ENCODE results near the gene TEX10. TPM values are rescaled to one million over a fixed set of nuclear protein-coding genes. Genes with fewer than 3 reads are reported as not detected.
A peak's percentile ranks its signal among the peaks of the same experiment; 100 is the strongest.

The TEX10 gene
- total and polyA plus RNA-seq, 7 donors, result 3.2 to 19.6 (median 15.0) TPM

- Histone ChIP-seq H3K27ac (no peak overlapping the region), H3K4me1 (peaks cover 0 to 25% (median 12%) of the 10 kb centered on the region in 4 donors), H3K9me3 (no peaks in the 10 kb centered on the region), H3K36me3 (no peaks in the 10 kb centered on the region), H3K4me3 (no peak overlapping the region), H3K27me3 (no peaks in the 10 kb centered on the region)
- WGBS, 2 donors, result 93 to 96% methylated on average over 2 of the region's 2 CpGs
- DNase-seq, result no peak
- TF ChIP-seq CTCF (IDR thresholded peaks at IDR 0.05), result no peak
- TF ChIP-seq EP300 (IDR thresholded peaks at IDR 0.05), result no peak
- TF ChIP-seq POLR2AphosphoS5 (IDR thresholded peaks at IDR 0.05), result no peak
- TF ChIP-seq POLR2A (IDR thresholded peaks at IDR 0.05), result no peak
- intact Hi-C loops (cut with DNase I), result loop anchor here (10.0 kb wide), 2 partner anchors 241 to 539 kb away; no protein-coding TSS in a partner anchor
These were observed 1.5 kb upstream of the TEX10 start for GRCh38 chr9:100354121-100354800.

- intact Hi-C loops (cut with DNase I), result loop anchor here (2.0 to 10.0 kb wide), 3 partner anchors 75 to 537 kb away; partner anchors contain the start of gene MSANTD3
- no peaks in the 10 kb centered on the region for H3K36me3 ChIP-seq
- TF ChIP-seq POLR2A (IDR thresholded peaks at IDR 0.05), result no peak
- H3K27ac ChIP-seq, result peak overlapping the region; percentile 87 to 91 (median 90)
- no peaks in the 10 kb centered on the region for H3K27me3 ChIP-seq
- H3K4me1 ChIP-seq, result peaks cover 0 to 25% (median 12%) of the 10 kb centered on the region in 4 donors
- H3K4me3 ChIP-seq, result peak overlapping the region; percentile 82 to 99 (median 98)
- no peaks in the 10 kb centered on the region for H3K9me3 ChIP-seq
- DNase-seq, result peak; percentile 66
- 0% methylated on average over 43 of the region's 43 CpGs for WGBS, 2 donors
These were observed 478 bp downstream of the TEX10 start for GRCh38 chr9:100352201-100352726.

- 24 to 38% methylated on average over 5 of the region's 5 CpGs for WGBS, 2 donors
- no peaks in the 10 kb centered on the region for H3K9me3 ChIP-seq
- peak overlapping the region in 1 of 4 donors; percentile 91 for H3K27ac ChIP-seq
- peak overlapping the region; percentile 82 to 99 (median 98) for H3K4me3 ChIP-seq
- no peak for TF ChIP-seq EP300 (IDR thresholded peaks at IDR 0.05)
- TF ChIP-seq POLR2A (IDR thresholded peaks at IDR 0.05), result no peak
- TF ChIP-seq POLR2AphosphoS5 (IDR thresholded peaks at IDR 0.05), result no peak
- no peak for TF ChIP-seq CTCF (IDR thresholded peaks at IDR 0.05)
- H3K36me3 ChIP-seq, result peaks cover 0 to 5% (median 0%) of the 10 kb centered on the region in 4 donors
- DNase-seq, result no peak
- intact Hi-C loops (cut with DNase I), result loop anchor here (10.0 kb wide), 2 partner anchors 243 to 537 kb away; no protein-coding TSS in a partner anchor
- no peaks in the 10 kb centered on the region for H3K27me3 ChIP-seq
- peaks cover 0 to 25% (median 15%) of the 10 kb centered on the region in 4 donors for H3K4me1 ChIP-seq
These were observed 1.2 kb downstream of the TEX10 start for GRCh38 chr9:100351508-100351907.

GRCh38 chr9:100350188-100350587 lies 2.6 kb downstream of the TEX10 start:
- no peak for TF ChIP-seq POLR2A (IDR thresholded peaks at IDR 0.05)
- no peak for TF ChIP-seq EP300 (IDR thresholded peaks at IDR 0.05)
- TF ChIP-seq POLR2AphosphoS5 (IDR thresholded peaks at IDR 0.05), result no peak
- TF ChIP-seq CTCF (IDR thresholded peaks at IDR 0.05), result no peak
- Histone ChIP-seq H3K27me3 (no peaks in the 10 kb centered on the region), H3K4me3 (no peak overlapping the region), H3K9me3 (no peaks in the 10 kb centered on the region), H3K27ac (no peak overlapping the region), H3K36me3 (peaks cover 0 to 18% (median 3%) of the 10 kb centered on the region in 4 donors), H3K4me1 (peaks cover 0 to 25% (median 15%) of the 10 kb centered on the region in 4 donors)
- intact Hi-C loops (cut with DNase I), result loop anchor here (10.0 kb wide), 2 partner anchors 245 to 535 kb away; no protein-coding TSS in a partner anchor
- DNase-seq, result no peak
- WGBS, 2 donors, result 96 to 99% methylated on average over 1 of the region's 1 CpG

- TF ChIP-seq POLR2A (IDR thresholded peaks at IDR 0.05), result no peak
- no peak for TF ChIP-seq EP300 (IDR thresholded peaks at IDR 0.05)
- no peak for TF ChIP-seq CTCF (IDR thresholded peaks at IDR 0.05)
- no peak for TF ChIP-seq POLR2AphosphoS5 (IDR thresholded peaks at IDR 0.05)
- peaks cover 0 to 16% (median 12%) of the 10 kb centered on the region in 4 donors for H3K4me1 ChIP-seq
- peaks cover 0 to 19% (median 3%) of the 10 kb centered on the region in 4 donors for H3K36me3 ChIP-seq
- no peaks in the 10 kb centered on the region for H3K27me3 ChIP-seq
- H3K9me3 ChIP-seq, result no peaks in the 10 kb centered on the region
- intact Hi-C loops (cut with DNase I), result no loop called here
- H3K4me3 ChIP-seq, result no peak overlapping the region
- 82 to 88% methylated on average over 3 of the region's 3 CpGs for WGBS, 2 donors
- DNase-seq, result no peak
- H3K27ac ChIP-seq, result peak overlapping the region in 1 of 4 donors; percentile 28
These were observed 5.9 kb downstream of the TEX10 start for GRCh38 chr9:100346836-100347235.

Measured in sigmoid colon (tissue), 7 donors.